HG03135 (cell line): ENCODE measurements around the gene TMEM38A.
"Not testable (repeated sequence)": the region's sequence is repeated elsewhere in the genome, so short reads cannot be mapped to it uniquely, and the experiment has no call there.

Experiments used
- ATAC-seq: cut with Tn5 transposase; IDR thresholded peaks from one replicate; pipeline ENCODE4 v1.9.1; 2021; ENCODE audit warnings: mild to moderate bottlenecking, moderate library complexity; ENCODE audit not compliant: unreplicated experiment

The TMEM38A gene

GRCh38 chr19:16637535-16637934 is 23.4 kb upstream of the TMEM38A start:
- no peak for ATAC-seq

- no peak for ATAC-seq
Measured at GRCh38 chr19:16638666-16639065, 22.3 kb upstream of the TMEM38A start.

GRCh38 chr19:16640951-16641350 is 20.0 kb upstream of the TMEM38A start:
- no peak for ATAC-seq

- no peak for ATAC-seq
Measured at GRCh38 chr19:16641695-16642094, 19.2 kb upstream of the TMEM38A start.

GRCh38 chr19:16645140-16645539 is 15.8 kb upstream of the TMEM38A start:
- no peak for ATAC-seq

GRCh38 chr19:16649734-16650133 is 11.2 kb upstream of the TMEM38A start:
- ATAC-seq = no peak

GRCh38 chr19:16650821-16651220 is 10.1 kb upstream of the TMEM38A start:
- no peak for ATAC-seq

- not testable (repeated sequence) for ATAC-seq
Measured at GRCh38 chr19:16651421-16652188, 9.3 kb upstream of the TMEM38A start.

- no peak for ATAC-seq
Measured at GRCh38 chr19:16652854-16653253, 8.1 kb upstream of the TMEM38A start.

GRCh38 chr19:16654140-16654539 is 6.8 kb upstream of the TMEM38A start:
- ATAC-seq = no peak

- no peak for ATAC-seq
Measured at GRCh38 chr19:16654627-16655026, 6.3 kb upstream of the TMEM38A start.

- no peak for ATAC-seq
Measured at GRCh38 chr19:16655727-16656126, 5.2 kb upstream of the TMEM38A start.

- ATAC-seq = no peak
Measured at GRCh38 chr19:16657384-16657783, 3.6 kb upstream of the TMEM38A start.

- ATAC-seq = no peak
Measured at GRCh38 chr19:16659464-16659831, 1.5 kb upstream of the TMEM38A start.

- ATAC-seq = peak; percentile 81
Measured at GRCh38 chr19:16659832-16660708, 869 bp upstream of the TMEM38A start, which contains the start of gene SMIM7. TSS of gene SMIM7 (minus strand) at chr19:16660144. CDS start at chr19:16660110, 34 bp downstream.

GRCh38 chr19:16661480-16662034 is 618 bp downstream of the TMEM38A start:
- ATAC-seq = no peak

GRCh38 chr19:16668176-16668575 is 7.2 kb downstream of the TMEM38A start:
- no peak for ATAC-seq

- not testable (repeated sequence) for ATAC-seq
Measured at GRCh38 chr19:16668702-16669101, 7.8 kb downstream of the TMEM38A start.

- ATAC-seq = no peak
Measured at GRCh38 chr19:16670291-16670690, 9.4 kb downstream of the TMEM38A start.

- no peak for ATAC-seq
Measured at GRCh38 chr19:16671652-16672274, 10.8 kb downstream of the TMEM38A start.

- ATAC-seq = no peak
Measured at GRCh38 chr19:16673231-16673630, 12.3 kb downstream of the TMEM38A start.
